Stimulated activated effector memory CD8-positive, alpha-beta T cell treated with anti-CD3 and anti-CD28 coated beads, Interleukin-12 subunit alpha, Interleukin-12 subunit beta, amount 100 ng/mL, for 72 hours (primary cell): Measurements from ENCODE around the gene LGI4.
"Not testable (repeated sequence)": the region's sequence is repeated elsewhere in the genome, so short reads cannot be mapped to it uniquely, and the experiment has no call there.

Experiments
- ATAC-seq: fragments of 150-1000 bp; cut with Tn5 transposase; 2 replicates; pipeline ENCODE4 v1.10.0; 2021
- DNase-seq, 2 donors: peaks; one replicate each; pipeline ENCODE4 v3.0.0; 2021 to 2022; ENCODE audit warnings: low spot score in 2 of 2
- H3K27ac Mint-ChIP-seq: one replicate; pipeline ENCODE4 v1.8.0; 2022; ENCODE audit warnings: mild to moderate bottlenecking, mixed read lengths
- H3K36me3 Mint-ChIP-seq: one replicate; pipeline ENCODE4 v1.8.0; 2022; ENCODE audit warnings: mild to moderate bottlenecking, mixed read lengths
- H3K4me1 Mint-ChIP-seq: one replicate; pipeline ENCODE4 v1.8.0; 2022; ENCODE audit warnings: mixed read lengths
- H3K4me3 Mint-ChIP-seq: one replicate; pipeline ENCODE4 v1.8.0; 2022; ENCODE audit warnings: mild to moderate bottlenecking, mixed read lengths
- H3K9me3 Mint-ChIP-seq: one replicate; pipeline ENCODE4 v1.8.0; 2022; ENCODE audit warnings: mixed read lengths

The LGI4 gene

GRCh38 chr19:35114353-35115176 is 20.3 kb downstream of the LGI4 start:
- DNase-seq (peak; percentile 69 to 89), ATAC-seq (peak; percentile 78)
- Mint-ChIP-seq H3K4me3 (peak overlapping the region; percentile 41), H3K36me3 (no peaks in the 10 kb centered on the region), H3K4me1 (peaks cover 8% of the 10 kb centered on the region), H3K27ac (no peak overlapping the region), H3K9me3 (no peaks in the 10 kb centered on the region)

DNA sequence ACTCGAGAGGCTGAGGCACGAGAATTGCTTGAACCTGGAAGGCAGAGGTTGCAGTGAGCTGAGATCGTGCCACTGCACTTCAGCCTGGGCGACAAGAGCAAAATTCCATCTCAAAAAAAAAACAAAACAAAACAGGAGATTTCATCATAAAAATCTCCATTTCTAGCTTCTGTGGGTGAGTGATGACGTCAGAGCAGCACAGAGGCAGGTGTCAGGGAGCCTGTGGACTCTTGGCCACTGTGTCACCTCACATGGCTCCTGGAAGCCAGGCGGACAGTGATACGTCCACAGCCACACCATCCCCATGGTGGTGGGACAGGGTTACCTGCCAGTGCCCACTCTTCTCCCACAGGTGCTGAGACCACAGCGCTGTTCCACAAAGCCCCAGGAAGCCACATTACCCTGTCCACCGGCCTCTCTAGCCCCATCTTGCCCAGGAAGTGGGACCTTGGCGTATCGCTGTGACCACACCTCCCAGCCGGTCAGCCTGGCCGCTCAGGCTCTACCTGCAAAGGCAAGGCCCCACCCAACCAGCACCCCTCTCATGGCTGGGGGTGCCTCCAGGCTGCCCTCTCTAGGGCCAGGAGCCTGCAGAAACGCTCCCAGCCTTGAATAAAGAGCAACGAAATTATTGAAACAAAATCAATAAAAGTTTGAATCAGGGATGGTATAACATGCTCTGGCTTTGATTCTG is 21.7 kb downstream of the LGI4 start:
- Mint-ChIP-seq H3K4me3 (no peak overlapping the region), H3K4me1 (peaks cover 8% of the 10 kb centered on the region), H3K9me3 (no peaks in the 10 kb centered on the region), H3K27ac (no peak overlapping the region), H3K36me3 (no peaks in the 10 kb centered on the region)
- ATAC-seq (no peak), DNase-seq (no peak)

DNA sequence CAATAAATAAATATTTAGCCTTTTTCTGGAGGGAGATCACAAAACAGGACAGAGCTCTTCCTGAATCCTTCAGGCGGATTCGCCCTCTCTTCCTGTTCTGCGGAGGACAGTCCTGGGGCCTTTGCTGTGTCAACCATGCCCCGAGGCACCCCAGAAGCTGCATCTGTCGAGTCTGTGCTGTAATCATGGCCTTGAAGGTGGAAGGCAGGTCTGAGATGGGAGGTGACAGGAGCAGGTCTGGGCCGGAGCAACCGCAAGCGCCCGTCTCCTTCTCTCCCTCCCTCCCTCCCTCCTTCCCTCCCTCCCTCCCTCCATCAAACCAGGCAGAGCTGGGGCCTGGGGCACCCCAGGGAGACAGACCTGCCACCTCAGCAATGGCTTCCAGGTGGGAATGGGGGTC is 23.9 kb downstream of the LGI4 start:
- no peak overlapping the region for H3K4me3 Mint-ChIP-seq
- no peak for DNase-seq
- ATAC-seq: no peak
- peaks cover 2% of the 10 kb centered on the region for H3K9me3 Mint-ChIP-seq
- peaks cover 15% of the 10 kb centered on the region for H3K4me1 Mint-ChIP-seq
- H3K27ac Mint-ChIP-seq: no peak overlapping the region
- H3K36me3 Mint-ChIP-seq: no peaks in the 10 kb centered on the region

GRCh38 chr19:35109395-35110112 is 25.3 kb downstream of the LGI4 start:
- H3K4me1 Mint-ChIP-seq: peaks cover 10% of the 10 kb centered on the region
- no peak overlapping the region for H3K27ac Mint-ChIP-seq
- DNase-seq: no peak
- no peak for ATAC-seq
- H3K9me3 Mint-ChIP-seq: peaks cover 3% of the 10 kb centered on the region
- no peaks in the 10 kb centered on the region for H3K36me3 Mint-ChIP-seq
- H3K4me3 Mint-ChIP-seq: no peak overlapping the region

GRCh38 chr19:35108730-35109129 is 26.1 kb downstream of the LGI4 start:
- peaks cover 3% of the 10 kb centered on the region for H3K9me3 Mint-ChIP-seq
- peak overlapping the region; percentile 15 for H3K27ac Mint-ChIP-seq
- H3K36me3 Mint-ChIP-seq: no peaks in the 10 kb centered on the region
- H3K4me1 Mint-ChIP-seq: peaks cover 7% of the 10 kb centered on the region
- DNase-seq (no peak), ATAC-seq (no peak)
- no peak overlapping the region for H3K4me3 Mint-ChIP-seq

GRCh38 chr19:35107545-35107944 is 27.3 kb downstream of the LGI4 start:
- no peak overlapping the region for H3K4me3 Mint-ChIP-seq
- peaks cover 12% of the 10 kb centered on the region for H3K4me1 Mint-ChIP-seq
- no peak for DNase-seq
- no peak overlapping the region for H3K27ac Mint-ChIP-seq
- peaks cover 3% of the 10 kb centered on the region for H3K9me3 Mint-ChIP-seq
- H3K36me3 Mint-ChIP-seq: peaks cover 4% of the 10 kb centered on the region
- peak; percentile 36 for ATAC-seq

DNA sequence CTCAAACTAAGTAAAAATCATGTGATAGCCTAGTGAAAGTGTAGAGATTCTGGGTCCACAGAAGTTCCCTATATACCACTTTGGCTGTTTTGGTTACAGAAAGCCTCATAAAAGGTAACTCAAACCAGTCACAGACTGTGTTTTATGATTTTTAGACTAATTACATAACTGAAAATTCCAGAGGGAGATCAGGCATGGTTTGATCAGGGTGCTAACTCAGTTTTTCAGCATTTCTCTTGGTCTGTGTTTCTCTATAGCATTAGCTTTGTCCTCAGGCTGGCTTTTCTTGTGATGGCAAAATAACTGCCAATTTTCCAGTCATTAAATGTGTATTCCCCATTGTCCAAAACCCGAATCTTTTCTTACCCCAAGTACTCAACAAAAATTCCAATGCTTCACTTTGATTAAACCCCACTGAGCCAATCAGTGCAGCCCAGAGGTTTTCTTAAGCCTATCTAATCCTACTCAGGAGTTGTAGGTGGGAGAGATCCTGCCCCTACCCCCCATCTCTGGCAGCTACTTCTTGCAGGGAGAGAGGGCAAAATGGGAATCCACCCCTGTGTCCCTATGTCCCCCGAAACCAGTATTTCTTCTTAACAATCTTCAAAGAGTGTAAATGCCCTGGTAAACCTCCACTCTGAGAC is 27.8 kb downstream of the LGI4 start:
- ATAC-seq: no peak
- Mint-ChIP-seq H3K36me3 (peaks cover 5% of the 10 kb centered on the region), H3K4me1 (peaks cover 12% of the 10 kb centered on the region), H3K27ac (no peak overlapping the region), H3K4me3 (no peak overlapping the region), H3K9me3 (peaks cover 3% of the 10 kb centered on the region)
- DNase-seq: no peak

GRCh38 chr19:35106291-35106583 is 28.6 kb downstream of the LGI4 start:
- ATAC-seq (no peak), DNase-seq (no peak)
- Mint-ChIP-seq H3K4me3 (no peak overlapping the region), H3K9me3 (peaks cover 3% of the 10 kb centered on the region), H3K36me3 (peaks cover 5% of the 10 kb centered on the region), H3K27ac (no peak overlapping the region), H3K4me1 (peaks cover 12% of the 10 kb centered on the region)

DNA sequence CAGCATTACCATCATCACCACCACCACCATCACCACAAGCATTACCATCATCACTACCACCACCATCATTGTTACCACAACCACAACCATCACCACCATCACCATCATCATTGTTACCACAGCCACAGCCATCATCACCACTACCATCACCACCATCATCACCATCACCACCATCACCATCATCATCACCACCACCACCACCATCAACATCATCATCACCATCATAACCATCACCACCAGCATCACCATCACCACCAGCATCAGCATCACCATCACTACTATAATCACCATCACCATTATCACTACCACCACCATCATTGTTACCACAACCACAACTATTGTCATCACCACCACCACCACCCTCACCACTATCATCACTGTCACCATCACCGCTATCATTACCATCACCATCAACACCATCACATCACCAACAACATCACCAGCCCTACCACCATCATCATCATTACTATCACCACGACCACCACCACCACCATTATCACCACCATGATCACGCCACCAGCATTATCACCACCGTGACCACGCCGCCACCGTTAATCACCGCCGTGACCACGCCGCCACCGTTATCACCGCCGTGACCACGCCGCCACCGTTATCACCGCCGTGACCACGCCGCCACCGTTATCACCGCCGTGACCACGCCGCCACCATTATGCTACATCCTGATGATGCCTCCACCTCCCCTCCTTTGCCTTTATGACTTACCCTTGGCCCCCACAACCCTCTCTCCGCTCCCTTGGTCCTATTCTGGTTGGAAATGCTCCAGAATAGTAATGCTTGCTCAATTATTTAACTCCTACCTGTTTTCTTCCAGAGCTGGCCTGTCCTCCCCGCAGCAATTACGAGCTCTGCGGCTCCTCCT is 29.2 kb downstream of the LGI4 start:
- no peak overlapping the region for H3K4me3 Mint-ChIP-seq
- peaks cover 5% of the 10 kb centered on the region for H3K36me3 Mint-ChIP-seq
- peaks cover 3% of the 10 kb centered on the region for H3K9me3 Mint-ChIP-seq
- peaks cover 12% of the 10 kb centered on the region for H3K4me1 Mint-ChIP-seq
- DNase-seq (no peak), ATAC-seq (peak; percentile 61)
- H3K27ac Mint-ChIP-seq: no peak overlapping the region

- no peak for ATAC-seq
- H3K27ac Mint-ChIP-seq: no peak overlapping the region
- H3K9me3 Mint-ChIP-seq: peaks cover 3% of the 10 kb centered on the region
- H3K4me3 Mint-ChIP-seq: no peak overlapping the region
- H3K36me3 Mint-ChIP-seq: peaks cover 5% of the 10 kb centered on the region
- peaks cover 12% of the 10 kb centered on the region for H3K4me1 Mint-ChIP-seq
- DNase-seq: no peak
Measured at GRCh38 chr19:35105047-35105410, 29.8 kb downstream of the LGI4 start.

DNA sequence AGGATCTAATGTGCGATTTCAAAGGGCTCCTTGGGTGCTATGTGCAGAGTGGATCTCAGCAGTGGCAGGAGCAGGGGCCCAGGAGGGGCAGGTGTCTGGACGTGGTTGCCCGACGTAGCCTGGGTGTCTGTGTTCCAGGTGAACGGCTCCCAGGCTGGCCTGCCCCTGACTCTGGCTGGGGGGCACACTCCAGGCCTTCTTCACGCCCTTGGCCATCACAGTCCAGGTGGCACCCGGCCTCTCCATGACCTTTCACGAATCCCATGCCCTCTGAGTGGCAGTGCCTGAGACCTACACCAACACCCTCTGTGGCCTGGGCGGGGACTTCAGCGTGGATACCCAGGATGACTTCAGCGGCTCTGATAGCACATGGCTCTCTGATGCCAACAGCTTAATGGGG is 30.5 kb downstream of the LGI4 start:
- Mint-ChIP-seq H3K4me3 (no peak overlapping the region), H3K4me1 (peaks cover 12% of the 10 kb centered on the region), H3K27ac (no peak overlapping the region), H3K9me3 (peaks cover 3% of the 10 kb centered on the region), H3K36me3 (peaks cover 5% of the 10 kb centered on the region)
- ATAC-seq: no peak
- no peak for DNase-seq

- H3K36me3 Mint-ChIP-seq, H3K27ac Mint-ChIP-seq, ATAC-seq, H3K4me3 Mint-ChIP-seq, H3K9me3 Mint-ChIP-seq, DNase-seq: not testable (repeated sequence)
- peaks cover 12% of the 10 kb centered on the region for H3K4me1 Mint-ChIP-seq
Measured at GRCh38 chr19:35103614-35104013, 31.2 kb downstream of the LGI4 start.

GRCh38 chr19:35101949-35102348 is 32.9 kb downstream of the LGI4 start:
- not testable (repeated sequence) for H3K4me3 Mint-ChIP-seq, ATAC-seq, H3K9me3 Mint-ChIP-seq, H3K27ac Mint-ChIP-seq, H3K4me1 Mint-ChIP-seq, H3K36me3 Mint-ChIP-seq, DNase-seq

GRCh38 chr19:35100588-35101533 is 34.0 kb downstream of the LGI4 start:
- DNase-seq (no peak), ATAC-seq (no peak)
- peaks cover 5% of the 10 kb centered on the region for H3K36me3 Mint-ChIP-seq
- H3K27ac Mint-ChIP-seq: no peak overlapping the region
- peaks cover 5% of the 10 kb centered on the region for H3K4me1 Mint-ChIP-seq
- H3K9me3 Mint-ChIP-seq: no peaks in the 10 kb centered on the region
- H3K4me3 Mint-ChIP-seq: no peak overlapping the region
